Osteoblast (primary cell): ENCODE results near the gene ZNF691. TPM values are rescaled to one million over a fixed set of nuclear protein-coding genes. Genes with fewer than 3 reads are reported as not detected.

Experiments
- DNase-seq: peaks from one replicate; pipeline ENCODE4 v3.0.0; 2011; ENCODE audit warnings: low spot score, mixed read lengths; ENCODE audit not compliant: insufficient read length; ENCODE audit errors: missing footprints
- H2AFZ ChIP-seq: 2 replicates; pipeline ENCODE4 v1.6.0; 2011; ENCODE audit warnings: mild to moderate bottlenecking, low read length
- H3K27ac ChIP-seq: 2 replicates; pipeline ENCODE4 v1.5.1; 2011; ENCODE audit warnings: mild to moderate bottlenecking, low read depth, low read length, moderate library complexity
- H3K27me3 ChIP-seq: 2 replicates; pipeline ENCODE4 v1.6.0; 2012; ENCODE audit warnings: mild to moderate bottlenecking, control low read depth, inconsistent platforms, low read length, moderate library complexity; ENCODE audit not compliant: insufficient read depth
- H3K36me3 ChIP-seq: 2 replicates; pipeline ENCODE4 v1.5.1; 2011; ENCODE audit warnings: mild to moderate bottlenecking, low read length, control low read depth, moderate library complexity; ENCODE audit not compliant: insufficient read depth
- H3K4me1 ChIP-seq: 2 replicates; pipeline ENCODE4 v1.5.1; 2011; ENCODE audit warnings: mild to moderate bottlenecking, low read length, control low read depth, moderate library complexity; ENCODE audit not compliant: insufficient read depth
- H3K4me2 ChIP-seq: 2 replicates; pipeline ENCODE4 v1.6.0; 2011; ENCODE audit warnings: mild to moderate bottlenecking, low read length; ENCODE audit not compliant: insufficient read depth
- H3K4me3 ChIP-seq: fragments of 200-600 bp; sonication (generic); 3 replicates; pipeline ENCODE4 v1.5.1; 2012; ENCODE audit warnings: mild to moderate bottlenecking, low read length, inconsistent platforms; ENCODE audit not compliant: insufficient read depth
- H3K79me2 ChIP-seq: 2 replicates; pipeline ENCODE4 v1.6.0; 2012; ENCODE audit warnings: mild to moderate bottlenecking, low read length, control low read depth, inconsistent platforms; ENCODE audit not compliant: insufficient read depth
- H3K9me3 ChIP-seq: 2 replicates; pipeline ENCODE4 v1.5.1; 2011; ENCODE audit warnings: low read depth, low read length, control low read depth
- H4K20me1 ChIP-seq: 2 replicates; pipeline ENCODE4 v1.6.0; 2012; ENCODE audit warnings: mild to moderate bottlenecking, low read length, control low read depth; ENCODE audit not compliant: insufficient read depth
- CTCF ChIP-seq: IDR thresholded peaks from 2 replicates; pipeline ENCODE4 v1.5.1; 2011; ENCODE audit warnings: mild to moderate bottlenecking, low read depth, low read length, moderate library complexity; ENCODE audit errors: extremely low read depth
- total RNA-seq: library from RNA; depleted of rRNA; stranded (reverse); fragments of >200 nt; gene quantifications from 2 replicates; pipeline ENCODE4 v1.2.3, GENCODE V29; 2012

The ZNF691 gene
- total RNA-seq, 1 donor = 5.4 TPM

DNA sequence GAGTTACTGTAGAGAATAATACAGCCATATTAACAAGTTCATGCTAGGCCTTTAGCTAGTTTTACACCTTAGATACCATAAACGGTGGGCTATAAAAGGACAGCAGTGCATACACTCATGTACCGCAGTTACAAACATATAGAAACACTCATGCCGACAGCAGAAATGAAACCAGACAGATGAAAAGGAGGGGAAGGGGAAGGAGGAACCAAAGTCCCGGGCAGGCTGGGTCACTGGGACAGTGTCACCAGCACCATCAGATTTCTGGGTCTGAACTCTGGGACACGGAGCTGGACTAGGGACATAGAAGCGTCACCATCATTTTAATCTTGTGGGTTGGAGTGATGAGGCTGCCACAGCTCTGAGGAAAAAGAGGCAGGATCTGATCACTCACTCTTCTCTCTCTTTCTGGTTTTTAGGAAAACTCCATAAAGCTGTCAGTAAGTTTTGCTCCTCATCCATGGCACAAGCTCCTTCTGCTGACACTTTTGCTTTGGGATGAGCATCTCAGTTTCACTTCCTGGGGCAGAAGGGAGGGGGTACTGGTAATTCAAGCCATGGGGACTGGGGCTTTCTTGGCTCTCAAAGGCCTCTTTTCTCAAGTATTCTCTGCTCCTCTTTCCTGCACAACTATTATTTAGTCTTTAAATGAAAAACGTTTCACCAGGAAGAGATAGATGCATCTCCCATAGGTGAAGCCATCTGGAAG is 7.8 kb upstream of the ZNF691 start:
- Histone ChIP-seq H3K4me1 (no peaks in the 10 kb centered on the region), H3K4me3 (no peak overlapping the region), H3K79me2 (no peaks in the 10 kb centered on the region), H3K27ac (no peak overlapping the region), H3K36me3 (peaks cover 15% of the 10 kb centered on the region), H3K9me3 (no peaks in the 10 kb centered on the region), H3K27me3 (no peaks in the 10 kb centered on the region), H2AFZ (no peak overlapping the region), H4K20me1 (no peaks in the 10 kb centered on the region), H3K4me2 (no peak overlapping the region)
- no peak for TF ChIP-seq CTCF
- DNase-seq = no peak

- Histone ChIP-seq H3K27ac (no peak overlapping the region), H3K4me2 (no peak overlapping the region), H2AFZ (no peak overlapping the region), H3K27me3 (no peaks in the 10 kb centered on the region), H4K20me1 (no peaks in the 10 kb centered on the region), H3K79me2 (no peaks in the 10 kb centered on the region), H3K9me3 (no peaks in the 10 kb centered on the region), H3K36me3 (peaks cover 11% of the 10 kb centered on the region), H3K4me3 (no peak overlapping the region), H3K4me1 (peaks cover 11% of the 10 kb centered on the region)
- no peak for DNase-seq
- TF ChIP-seq CTCF = no peak
These were observed 5.4 kb upstream of the ZNF691 start for GRCh38 chr1:42841010-42841409.

DNA sequence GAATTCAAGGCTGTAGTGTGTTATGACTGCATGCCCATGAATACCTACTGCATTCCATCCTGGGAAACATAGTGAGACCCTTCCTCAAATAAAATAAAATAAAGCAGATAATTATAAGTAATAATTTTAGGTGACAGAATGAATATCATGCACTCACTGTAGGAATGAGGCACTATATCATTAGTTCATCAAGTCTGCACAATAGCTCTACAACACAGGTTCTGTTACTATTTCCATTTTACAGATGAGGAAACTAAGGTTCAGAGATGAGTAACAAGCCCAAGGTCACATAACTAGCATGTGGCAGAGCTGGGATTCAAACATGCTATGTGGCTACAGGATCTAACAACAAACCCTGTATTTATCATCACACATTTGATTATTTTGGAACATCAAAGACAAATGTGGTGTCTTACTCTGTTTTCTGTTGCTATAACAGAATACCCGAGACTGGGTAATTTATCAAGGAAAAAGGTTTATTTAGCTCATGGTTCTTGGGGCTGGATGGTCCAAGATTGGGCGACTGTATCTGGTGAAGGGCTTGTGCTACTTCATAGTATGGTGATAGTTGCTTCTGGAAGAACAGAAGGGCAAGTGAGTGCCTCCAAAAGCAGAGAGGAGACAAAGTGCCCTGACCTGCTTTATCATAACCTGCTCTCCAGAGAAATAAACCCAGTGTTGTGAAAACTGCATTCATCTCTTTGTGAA is 4.8 kb upstream of the ZNF691 start:
- no peak overlapping the region for H3K4me3 ChIP-seq

More for the DNA sequence above, 4.8 kb upstream of the ZNF691 start:
- H3K79me2 ChIP-seq = peaks cover 1% of the 10 kb centered on the region
- H3K4me1 ChIP-seq = peaks cover 11% of the 10 kb centered on the region
- no peak overlapping the region for H2AFZ ChIP-seq
- no peak for TF ChIP-seq CTCF
- peaks cover 11% of the 10 kb centered on the region for H3K36me3 ChIP-seq
- H4K20me1 ChIP-seq = no peaks in the 10 kb centered on the region
- no peak for DNase-seq
- no peaks in the 10 kb centered on the region for H3K27me3 ChIP-seq
- H3K27ac ChIP-seq = no peak overlapping the region
- no peak overlapping the region for H3K4me2 ChIP-seq
- no peaks in the 10 kb centered on the region for H3K9me3 ChIP-seq
